H9 (cell line): ENCODE measurements around the gene ETDA. TPM values are rescaled to one million over a fixed set of nuclear protein-coding genes. Genes with fewer than 3 reads are reported as not detected.

Experiments used
- DNase-seq: peaks from one replicate; pipeline ENCODE4 v3.0.0-alpha.2; 2017
- H2AFZ ChIP-seq: one replicate; pipeline ENCODE4 v1.6.1; 2013; ENCODE audit warnings: mild to moderate bottlenecking, low read length, control low read depth, moderate library complexity
- H2AK5ac ChIP-seq: 2 replicates; pipeline ENCODE4 v1.6.1; 2013; ENCODE audit warnings: low read length, control low read depth, mixed read lengths; ENCODE audit not compliant: insufficient read length
- H2BK120ac ChIP-seq: one replicate; pipeline ENCODE4 v1.6.1; 2013; ENCODE audit warnings: low read depth, mild to moderate bottlenecking, low read length, control low read depth, inconsistent platforms; ENCODE audit not compliant: poor library complexity, severe bottlenecking
- H2BK12ac ChIP-seq: 2 replicates; pipeline ENCODE4 v1.6.1; 2013; ENCODE audit warnings: low read length, control low read depth, mixed read lengths, low read depth; ENCODE audit not compliant: insufficient read length
- H2BK15ac ChIP-seq: 2 replicates; pipeline ENCODE4 v1.6.1; 2013; ENCODE audit warnings: low read depth, low read length, control low read depth
- H2BK20ac ChIP-seq: one replicate; pipeline ENCODE4 v1.6.1; 2013; ENCODE audit warnings: low read depth, mild to moderate bottlenecking, low read length, control low read depth, inconsistent platforms; ENCODE audit not compliant: poor library complexity, severe bottlenecking
- H2BK5ac ChIP-seq: 2 replicates; pipeline ENCODE4 v1.6.1; 2013; ENCODE audit warnings: low read length, control low read depth, mixed read lengths; ENCODE audit not compliant: insufficient read length
- H3K14ac ChIP-seq: 2 replicates; pipeline ENCODE4 v1.6.1; 2013; ENCODE audit warnings: low read length, control low read depth; ENCODE audit not compliant: insufficient read depth
- H3K18ac ChIP-seq: 2 replicates; pipeline ENCODE4 v1.6.1; 2013; ENCODE audit warnings: low read depth, mild to moderate bottlenecking, mixed read lengths, low read length, control low read depth; ENCODE audit not compliant: insufficient read length
- H3K23ac ChIP-seq: 2 replicates; pipeline ENCODE4 v1.6.1; 2013; ENCODE audit warnings: low read length, control low read depth, mixed read lengths, low read depth; ENCODE audit not compliant: insufficient read length
- H3K23me2 ChIP-seq: 2 replicates; pipeline ENCODE4 v1.6.1; 2013; ENCODE audit warnings: low read depth, mild to moderate bottlenecking, mixed read lengths, low read length, control low read depth; ENCODE audit not compliant: insufficient read length, poor library complexity, severe bottlenecking
- H3K27ac ChIP-seq: 2 replicates; pipeline ENCODE4 v1.5.1; 2013; ENCODE audit warnings: low read length, control low read depth, mixed read lengths, low read depth; ENCODE audit not compliant: insufficient read length
- H3K27me3 ChIP-seq: 2 replicates; pipeline ENCODE4 v1.6.1; 2013; ENCODE audit warnings: low read length, control low read depth, inconsistent platforms; ENCODE audit not compliant: insufficient read depth
- H3K4ac ChIP-seq: 2 replicates; pipeline ENCODE4 v1.6.1; 2013; ENCODE audit warnings: low read depth, mild to moderate bottlenecking, control low read depth, inconsistent platforms, low read length, moderate library complexity
- H3K4me1 ChIP-seq: 2 replicates; pipeline ENCODE4 v1.6.1; 2013; ENCODE audit warnings: low read length, control low read depth, inconsistent platforms; ENCODE audit not compliant: insufficient read depth
- H3K4me2 ChIP-seq: 2 replicates; pipeline ENCODE4 v1.6.1; 2013; ENCODE audit warnings: low read length, control low read depth, mixed read lengths; ENCODE audit not compliant: insufficient read length, insufficient read depth
- H3K56ac ChIP-seq: 2 replicates; pipeline ENCODE4 v1.6.1; 2013; ENCODE audit warnings: low read depth, mild to moderate bottlenecking, mixed read lengths, low read length, control low read depth; ENCODE audit not compliant: insufficient read length
- H3K79me1 ChIP-seq: 2 replicates; pipeline ENCODE4 v1.6.1; 2013; ENCODE audit warnings: low read depth, mild to moderate bottlenecking, moderate library complexity, low read length, control low read depth, inconsistent platforms; ENCODE audit not compliant: insufficient read depth, poor library complexity, severe bottlenecking
- H3K79me2 ChIP-seq: 2 replicates; pipeline ENCODE4 v1.6.1; 2013; ENCODE audit warnings: low read length, control low read depth, inconsistent platforms; ENCODE audit not compliant: insufficient read depth
- H3K9ac ChIP-seq: 2 replicates; pipeline ENCODE4 v1.6.1; 2013; ENCODE audit warnings: low read length, control low read depth, mixed read lengths; ENCODE audit not compliant: insufficient read length; ENCODE audit errors: extremely low read depth
- H3K9me3 ChIP-seq: one replicate; pipeline ENCODE4 v1.6.1; 2013; ENCODE audit warnings: low read depth, low read length, inconsistent platforms; ENCODE audit not compliant: control insufficient read depth
- H3T11ph ChIP-seq: one replicate; pipeline ENCODE4 v1.6.1; 2013; ENCODE audit warnings: mild to moderate bottlenecking, low read length, control low read depth, inconsistent platforms
- H4K20me1 ChIP-seq: one replicate; pipeline ENCODE4 v1.6.1; 2013; ENCODE audit not compliant: control insufficient read depth, insufficient read length, insufficient read depth
- H4K5ac ChIP-seq: 2 replicates; pipeline ENCODE4 v1.6.1; 2013; ENCODE audit warnings: low read depth, mild to moderate bottlenecking, mixed read lengths, low read length, control low read depth; ENCODE audit not compliant: insufficient read length
- H4K8ac ChIP-seq: replicated peaks from 2 replicates; pipeline ENCODE4 v1.6.1; 2013; ENCODE audit warnings: low read length, control low read depth, mixed read lengths, low read depth; ENCODE audit not compliant: insufficient read length
- H4K91ac ChIP-seq: 2 replicates; pipeline ENCODE4 v1.6.1; 2013; ENCODE audit warnings: low read depth, mild to moderate bottlenecking, moderate library complexity, mixed read lengths, low read length, control low read depth; ENCODE audit not compliant: insufficient read length
- H3K27ac Mint-ChIP-seq, 3 experiments: 2 replicates in 2 of 3; 3 replicates in 1 of 3; pipeline ENCODE4 v1.8.0; 2020 to 2021; ENCODE audit warnings: mixed read lengths in 3 of 3, mild to moderate bottlenecking in 1 of 3, moderate library complexity in 1 of 3
- H3K27me3 Mint-ChIP-seq: 2 replicates; pipeline ENCODE4 v1.8.0; 2021; ENCODE audit warnings: low read depth, mild to moderate bottlenecking, moderate library complexity, mixed read lengths
- H3K36me3 Mint-ChIP-seq, 3 experiments: 2 replicates in 2 of 3; 3 replicates in 1 of 3; pipeline ENCODE4 v1.8.0; 2020 to 2021; ENCODE audit warnings: low read depth in 3 of 3, mixed read lengths in 3 of 3; ENCODE audit not compliant: insufficient read depth in 1 of 3
- H3K4me1 Mint-ChIP-seq, 2 experiments: 2 replicates each; pipeline ENCODE4 v1.8.0; 2020; ENCODE audit warnings: mixed read lengths in 2 of 2
- H3K4me3 Mint-ChIP-seq, 2 experiments: 2 replicates in 1 of 2; 3 replicates in 1 of 2; pipeline ENCODE4 v1.8.0; 2020 to 2021; ENCODE audit warnings: mild to moderate bottlenecking in 2 of 2, mixed read lengths in 2 of 2, moderate library complexity in 1 of 2
- H3K9me3 Mint-ChIP-seq, 2 experiments: 2 replicates in 1 of 2; 3 replicates in 1 of 2; pipeline ENCODE4 v1.8.0; 2020; ENCODE audit warnings: mild to moderate bottlenecking in 2 of 2, mixed read lengths in 2 of 2, moderate library complexity in 1 of 2
- CTCF ChIP-seq: fragments of 200-600 bp; sonication (generic); conservative IDR thresholded peaks from 3 replicates; pipeline ENCODE4 v1.8.0; 2021; ENCODE audit warnings: antibody characterized with exemption, mild to moderate bottlenecking
- total RNA-seq: library from RNA; stranded (reverse); gene quantifications from 2 replicates; pipeline ENCODE4 v1.2.1, GENCODE V29; 2021

The ETDA gene
- total RNA-seq, 1 experiment from 2014 or later, result not detected

DNA sequence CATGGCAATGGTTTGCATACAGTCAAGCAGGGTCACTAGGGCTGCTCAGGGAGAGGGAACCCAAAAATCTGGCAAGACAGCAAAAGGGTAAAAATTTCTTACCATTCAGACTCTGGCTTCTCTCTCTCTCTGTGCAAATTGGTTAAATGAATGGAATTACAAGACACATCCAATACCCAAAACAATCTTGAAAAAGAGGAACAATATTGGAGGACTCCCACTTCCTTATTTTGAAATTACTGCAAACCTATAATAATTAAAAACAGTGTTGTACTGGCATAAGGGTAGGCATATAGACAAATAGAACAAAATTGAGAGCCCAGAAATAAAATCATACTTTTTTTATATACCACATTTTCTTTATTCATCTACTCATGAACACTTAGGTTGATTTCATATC lies 24.1 kb downstream of the ETDA start:
- Histone ChIP-seq H3K79me1 (no peaks in the 10 kb centered on the region), H2AK5ac (no peak overlapping the region), H3K9me3 (peaks cover 10% of the 10 kb centered on the region), H4K20me1 (no peaks in the 10 kb centered on the region), H3K4ac (no peak overlapping the region), H3K27me3 (no peaks in the 10 kb centered on the region), H3K4me1 (no peaks in the 10 kb centered on the region), H2BK15ac (no peak overlapping the region), H3K27ac (no peak overlapping the region), H3T11ph (no peak overlapping the region), H2BK20ac (no peak overlapping the region), H3K18ac (no peak overlapping the region), H2BK120ac (no peak overlapping the region), H2AFZ (no peak overlapping the region), H4K91ac (no peak overlapping the region), H4K8ac (no peak overlapping the region), H3K4me2 (no peak overlapping the region), H3K14ac (no peak overlapping the region), H4K5ac (no peak overlapping the region), H3K56ac (no peak overlapping the region), H3K23me2 (no peaks in the 10 kb centered on the region), H3K23ac (no peak overlapping the region), H3K9ac (no peak overlapping the region), H2BK12ac (no peak overlapping the region), H2BK5ac (no peak overlapping the region), H3K79me2 (no peaks in the 10 kb centered on the region)
- peaks cover 81% of the 10 kb centered on the region in 2 experiments for H3K9me3 Mint-ChIP-seq
- TF ChIP-seq CTCF, result no peak
- H3K4me1 Mint-ChIP-seq, result peaks cover 18 to 25% of the 10 kb centered on the region in 2 experiments
- DNase-seq, result no peak
- H3K27ac Mint-ChIP-seq, result no peak overlapping the region
- H3K36me3 Mint-ChIP-seq, result peaks cover 11 to 32% (median 20%) of the 10 kb centered on the region in 3 experiments
- H3K4me3 Mint-ChIP-seq, result no peak overlapping the region
- peaks cover 5% of the 10 kb centered on the region for H3K27me3 Mint-ChIP-seq
